MM.1S (cell line): ENCODE results near the gene JPH3.

ENCODE experiments used
- EZH2 ChIP-seq: fragments of 300-600 bp; sonication (generic); optimal IDR thresholded peaks from 2 replicates; pipeline ENCODE3; 2017; ENCODE audit warnings: low read depth, mild to moderate bottlenecking, antibody characterized with exemption, low read length, mixed read lengths
- TF ChIP-seq, protein P1 (sequence below): fragments of 300-600 bp; sonication (generic); IDR thresholded peaks from 2 replicates; pipeline ENCODE4 v1.5.1; 2016; ENCODE audit warnings: antibody characterized with exemption, low read length, mixed read lengths

DNA sequence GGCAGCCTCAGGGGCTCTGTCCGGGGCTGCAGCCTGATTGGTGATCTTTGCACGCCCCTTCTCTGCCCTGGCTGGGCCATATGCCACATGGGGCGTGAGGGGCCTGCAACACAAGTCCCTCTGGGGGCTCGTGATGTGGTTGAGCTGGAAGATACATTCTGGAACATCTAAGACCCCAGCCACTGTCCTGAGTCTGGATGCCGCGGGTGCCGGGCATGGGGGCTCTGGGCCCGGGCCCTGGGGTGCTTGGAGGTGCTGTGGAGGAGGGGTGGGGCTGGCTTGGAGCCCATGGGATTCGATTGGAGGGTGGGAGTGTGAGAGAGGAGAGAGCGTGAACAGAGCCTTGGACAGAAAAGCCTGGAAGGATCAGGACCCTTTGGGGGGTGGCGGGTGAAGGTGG is 39.4 kb downstream of the JPH3 start:
- no peak for TF ChIP-seq EZH2
- TF ChIP-seq, protein P1, sequence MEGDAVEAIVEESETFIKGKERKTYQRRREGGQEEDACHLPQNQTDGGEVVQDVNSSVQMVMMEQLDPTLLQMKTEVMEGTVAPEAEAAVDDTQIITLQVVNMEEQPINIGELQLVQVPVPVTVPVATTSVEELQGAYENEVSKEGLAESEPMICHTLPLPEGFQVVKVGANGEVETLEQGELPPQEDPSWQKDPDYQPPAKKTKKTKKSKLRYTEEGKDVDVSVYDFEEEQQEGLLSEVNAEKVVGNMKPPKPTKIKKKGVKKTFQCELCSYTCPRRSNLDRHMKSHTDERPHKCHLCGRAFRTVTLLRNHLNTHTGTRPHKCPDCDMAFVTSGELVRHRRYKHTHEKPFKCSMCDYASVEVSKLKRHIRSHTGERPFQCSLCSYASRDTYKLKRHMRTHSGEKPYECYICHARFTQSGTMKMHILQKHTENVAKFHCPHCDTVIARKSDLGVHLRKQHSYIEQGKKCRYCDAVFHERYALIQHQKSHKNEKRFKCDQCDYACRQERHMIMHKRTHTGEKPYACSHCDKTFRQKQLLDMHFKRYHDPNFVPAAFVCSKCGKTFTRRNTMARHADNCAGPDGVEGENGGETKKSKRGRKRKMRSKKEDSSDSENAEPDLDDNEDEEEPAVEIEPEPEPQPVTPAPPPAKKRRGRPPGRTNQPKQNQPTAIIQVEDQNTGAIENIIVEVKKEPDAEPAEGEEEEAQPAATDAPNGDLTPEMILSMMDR: no peak
